ENCODE measurements around the gene NIPBL. TPM values are rescaled to one million over a fixed set of nuclear protein-coding genes. Genes with fewer than 3 reads are reported as not detected.

Gene NIPBL
- total and polyA plus RNA-seq, 2 experiments from 2014 or later = 18.5 to 35.0 TPM

- Histone ChIP-seq H3K36me3 (replicated peaks; ENCODE audit: insufficient read depth, low read depth) (no peaks in the 10 kb centered on the region), H2AFZ (no peak overlapping the region), H3K4me3 (no peak overlapping the region), H3K79me2 (peaks cover 100% of the 10 kb centered on the region), H4K20me1 (ENCODE audit: insufficient read depth, poor library complexity, severe bottlenecking) (peaks cover 97% of the 10 kb centered on the region), H3K27me3 (no peaks in the 10 kb centered on the region), H3K4me2 (no peak overlapping the region), H3K9me2 (replicated peaks; ENCODE audit: insufficient read depth) (no peaks in the 10 kb centered on the region), H3K4me1 (ENCODE audit: insufficient read depth) (no peaks in the 10 kb centered on the region), H3K9me3 (ENCODE audit: low read depth) (no peaks in the 10 kb centered on the region), H3K27ac (no peak overlapping the region)
- DNase-seq (ENCODE audit: low spot score) = no peak
- TF ChIP-seq EZH2 (IDR thresholded peaks at IDR 0.05; ENCODE audit: borderline replicate concordance) (no peak), EZH2phosphoT487 (IDR thresholded peaks at IDR 0.05; ENCODE audit: low read depth, severe bottlenecking, unreplicated experiment) (no peak)
- 93% methylated on average over 4 of the region's 4 CpGs for WGBS (ENCODE audit: low lambda C conversion rate, missing lambda C conversion rate)
Measured at GRCh38 chr5:36932056-36932455, 55.5 kb downstream of the NIPBL start.

GRCh38 chr5:36932699-36933098, 56.1 kb downstream of the NIPBL start:
- no peaks in the 10 kb centered on the region for H3K9me2 ChIP-seq (replicated peaks; ENCODE audit: insufficient read depth)
- no peak for DNase-seq (ENCODE audit: low spot score)
- no peak overlapping the region for H2AFZ ChIP-seq
- H3K4me2 ChIP-seq = no peak overlapping the region
- TF ChIP-seq CTCF (IDR thresholded peaks at IDR 0.05; ENCODE audit: poor library complexity) (no peak), EZH2phosphoT487 (IDR thresholded peaks at IDR 0.05; ENCODE audit: low read depth, severe bottlenecking, unreplicated experiment) (no peak), EZH2 (IDR thresholded peaks at IDR 0.05; ENCODE audit: borderline replicate concordance) (no peak)
- H3K27ac ChIP-seq = no peak overlapping the region
- H3K27me3 ChIP-seq = no peaks in the 10 kb centered on the region
- H3K4me3 ChIP-seq = no peak overlapping the region
- WGBS (ENCODE audit: low lambda C conversion rate, missing lambda C conversion rate) = 100% methylated on average over 1 of the region's 1 CpG
- no peaks in the 10 kb centered on the region for H3K4me1 ChIP-seq (ENCODE audit: insufficient read depth)
- peaks cover 95% of the 10 kb centered on the region for H4K20me1 ChIP-seq (ENCODE audit: insufficient read depth, poor library complexity, severe bottlenecking)
- no peaks in the 10 kb centered on the region for H3K36me3 ChIP-seq (replicated peaks; ENCODE audit: insufficient read depth, low read depth)
- H3K9me3 ChIP-seq (ENCODE audit: low read depth) = no peaks in the 10 kb centered on the region
- peaks cover 100% of the 10 kb centered on the region for H3K79me2 ChIP-seq

- H4K20me1 ChIP-seq (ENCODE audit: insufficient read depth, poor library complexity, severe bottlenecking) = peaks cover 88% of the 10 kb centered on the region
- 97% methylated on average over 3 of the region's 3 CpGs for WGBS (ENCODE audit: low lambda C conversion rate, missing lambda C conversion rate)
Measured at GRCh38 chr5:36934740-36935356, 58.3 kb downstream of the NIPBL start.

More at GRCh38 chr5:36934740-36935356, 58.3 kb downstream of the NIPBL start:
- Histone ChIP-seq H3K9me2 (replicated peaks; ENCODE audit: insufficient read depth) (no peaks in the 10 kb centered on the region), H3K9me3 (ENCODE audit: low read depth) (no peaks in the 10 kb centered on the region), H3K36me3 (replicated peaks; ENCODE audit: insufficient read depth, low read depth) (no peaks in the 10 kb centered on the region), H3K79me2 (peaks cover 100% of the 10 kb centered on the region), H3K4me1 (ENCODE audit: insufficient read depth) (no peaks in the 10 kb centered on the region), H3K27ac (no peak overlapping the region), H3K4me3 (no peak overlapping the region), H3K27me3 (no peaks in the 10 kb centered on the region), H2AFZ (no peak overlapping the region), H3K4me2 (no peak overlapping the region)
- DNase-seq (ENCODE audit: low spot score) = no peak
- TF ChIP-seq EZH2 (IDR thresholded peaks at IDR 0.05; ENCODE audit: borderline replicate concordance) (no peak), CTCF (IDR thresholded peaks at IDR 0.05; ENCODE audit: poor library complexity) (no peak), EZH2phosphoT487 (IDR thresholded peaks at IDR 0.05; ENCODE audit: low read depth, severe bottlenecking, unreplicated experiment) (no peak)

Measured in hepatocyte (in vitro differentiated cells).